ENCODE results near the gene C2CD2. TPM values are rescaled to one million over a fixed set of nuclear protein-coding genes. Genes with fewer than 3 reads are reported as not detected.

The C2CD2 gene
- total RNA-seq, 3 donors from 2014 or later = 9.4 to 29.1 (median 17.8) TPM

DNA sequence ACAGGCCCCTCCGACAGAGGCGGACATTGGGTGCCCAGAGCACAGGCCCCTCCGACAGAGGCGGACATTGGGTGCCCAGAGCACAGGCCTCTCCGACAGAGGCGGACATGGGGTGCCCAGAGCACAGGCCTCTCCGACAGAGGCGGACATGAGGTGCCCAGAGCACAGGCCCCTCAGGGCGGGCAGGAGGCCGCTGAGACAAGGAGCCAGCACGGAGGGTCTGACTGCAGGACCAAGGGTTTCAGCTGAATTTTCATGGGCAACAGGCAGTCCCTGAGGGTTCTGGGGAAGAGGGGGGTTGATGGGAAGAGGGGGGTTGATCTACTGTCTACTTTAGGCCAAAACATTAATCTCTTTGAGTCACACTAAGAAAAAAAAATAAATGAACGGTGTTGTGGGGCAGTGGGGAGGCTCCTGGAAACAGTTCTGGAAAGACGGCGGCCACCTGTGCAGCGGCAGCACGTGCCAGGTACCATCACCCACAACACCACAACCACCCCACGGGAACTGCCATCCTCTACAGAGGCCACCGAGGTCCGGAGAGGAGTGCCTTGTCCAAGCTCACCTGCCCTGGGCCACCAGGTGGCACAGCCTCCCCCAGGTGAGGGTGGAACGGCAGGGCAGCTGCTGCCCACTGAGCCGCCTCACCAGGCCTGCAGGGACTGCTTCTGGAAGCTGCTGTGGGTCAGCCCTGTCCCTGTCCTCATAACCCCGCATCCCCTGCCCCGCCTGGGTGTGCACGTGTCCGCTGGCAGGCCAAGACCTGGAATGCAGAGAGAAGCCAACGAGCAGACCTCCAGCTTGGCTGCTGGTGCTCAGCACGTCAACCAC, 95.1 kb downstream of the C2CD2 start:
- no peaks in the 10 kb centered on the region for H3K36me3 ChIP-seq (ENCODE audit: low read depth)
- no peak for ATAC-seq
- H3K4me3 ChIP-seq = no peak overlapping the region
- DNase-seq = no peak
- no peaks in the 10 kb centered on the region for H3K4me1 ChIP-seq (ENCODE audit: low read depth)
- intact Hi-C loops (cut with DNase I, micrococcal nuclease) = no loop called here
- H3K9me3 ChIP-seq = no peaks in the 10 kb centered on the region
- TF ChIP-seq, protein P1, sequence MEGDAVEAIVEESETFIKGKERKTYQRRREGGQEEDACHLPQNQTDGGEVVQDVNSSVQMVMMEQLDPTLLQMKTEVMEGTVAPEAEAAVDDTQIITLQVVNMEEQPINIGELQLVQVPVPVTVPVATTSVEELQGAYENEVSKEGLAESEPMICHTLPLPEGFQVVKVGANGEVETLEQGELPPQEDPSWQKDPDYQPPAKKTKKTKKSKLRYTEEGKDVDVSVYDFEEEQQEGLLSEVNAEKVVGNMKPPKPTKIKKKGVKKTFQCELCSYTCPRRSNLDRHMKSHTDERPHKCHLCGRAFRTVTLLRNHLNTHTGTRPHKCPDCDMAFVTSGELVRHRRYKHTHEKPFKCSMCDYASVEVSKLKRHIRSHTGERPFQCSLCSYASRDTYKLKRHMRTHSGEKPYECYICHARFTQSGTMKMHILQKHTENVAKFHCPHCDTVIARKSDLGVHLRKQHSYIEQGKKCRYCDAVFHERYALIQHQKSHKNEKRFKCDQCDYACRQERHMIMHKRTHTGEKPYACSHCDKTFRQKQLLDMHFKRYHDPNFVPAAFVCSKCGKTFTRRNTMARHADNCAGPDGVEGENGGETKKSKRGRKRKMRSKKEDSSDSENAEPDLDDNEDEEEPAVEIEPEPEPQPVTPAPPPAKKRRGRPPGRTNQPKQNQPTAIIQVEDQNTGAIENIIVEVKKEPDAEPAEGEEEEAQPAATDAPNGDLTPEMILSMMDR (IDR thresholded peaks at IDR 0.05) = no peak

DNA sequence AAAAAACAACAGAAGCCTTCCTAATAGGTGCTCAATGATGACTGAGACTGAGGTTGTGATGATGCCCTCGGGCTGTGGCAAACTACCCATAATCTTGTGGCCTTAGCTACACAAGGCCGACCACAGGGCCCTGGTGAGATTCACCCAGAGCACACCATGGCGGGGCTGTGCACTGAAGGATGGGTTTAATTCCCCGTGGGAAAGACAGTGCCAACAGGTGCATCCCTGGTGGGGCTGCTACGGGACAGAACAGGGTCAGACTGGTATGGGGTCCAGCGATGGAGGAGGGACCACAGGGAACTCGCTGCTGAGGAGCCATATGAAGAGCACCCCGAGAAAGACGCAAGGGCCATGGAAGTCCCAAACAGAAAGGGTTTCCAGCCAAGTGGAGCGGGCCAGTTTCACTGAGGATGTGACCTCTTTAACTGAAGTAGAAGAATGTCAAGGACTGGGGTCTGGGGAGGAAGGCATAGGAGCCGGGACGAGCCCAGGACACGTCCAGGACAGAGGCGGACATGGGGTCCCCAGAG, 96.0 kb downstream of the C2CD2 start:
- intact Hi-C loops (cut with DNase I, micrococcal nuclease) = no loop called here
- no peaks in the 10 kb centered on the region for H3K9me3 ChIP-seq
- DNase-seq = no peak
- TF ChIP-seq, protein P1 (IDR thresholded peaks at IDR 0.05) = no peak
- H3K36me3 ChIP-seq (ENCODE audit: low read depth) = no peaks in the 10 kb centered on the region
- no peak for ATAC-seq
- no peaks in the 10 kb centered on the region for H3K4me1 ChIP-seq (ENCODE audit: low read depth)
- no peak overlapping the region for H3K4me3 ChIP-seq

DNA sequence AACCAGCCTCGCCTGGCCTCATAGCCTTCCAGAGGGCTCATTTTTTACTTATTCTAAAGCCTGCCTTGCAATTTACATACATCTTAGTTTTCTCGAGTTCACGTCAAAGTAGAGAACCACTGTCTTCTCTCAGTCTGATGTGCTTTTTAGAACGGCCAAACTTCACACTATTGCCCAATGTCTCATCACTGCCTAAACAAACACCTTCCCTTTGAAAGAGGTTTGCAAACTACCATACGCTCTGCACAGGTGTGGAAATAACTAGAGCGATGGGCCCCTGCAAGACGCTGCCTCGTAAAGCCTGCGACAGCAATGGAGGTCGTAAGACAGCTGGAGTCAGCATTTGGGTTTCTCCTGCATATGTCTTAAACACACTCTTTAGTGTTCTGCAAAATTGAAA, 97.2 kb downstream of the C2CD2 start:
- Histone ChIP-seq H3K4me3 (no peak overlapping the region), H3K36me3 (ENCODE audit: low read depth) (no peaks in the 10 kb centered on the region), H3K4me1 (ENCODE audit: low read depth) (no peaks in the 10 kb centered on the region), H3K9me3 (no peaks in the 10 kb centered on the region)
- intact Hi-C loops (cut with DNase I, micrococcal nuclease) = no loop called here
- DNase-seq (no peak), ATAC-seq (no peak)
- TF ChIP-seq, protein P1 (IDR thresholded peaks at IDR 0.05) = no peak

DNA sequence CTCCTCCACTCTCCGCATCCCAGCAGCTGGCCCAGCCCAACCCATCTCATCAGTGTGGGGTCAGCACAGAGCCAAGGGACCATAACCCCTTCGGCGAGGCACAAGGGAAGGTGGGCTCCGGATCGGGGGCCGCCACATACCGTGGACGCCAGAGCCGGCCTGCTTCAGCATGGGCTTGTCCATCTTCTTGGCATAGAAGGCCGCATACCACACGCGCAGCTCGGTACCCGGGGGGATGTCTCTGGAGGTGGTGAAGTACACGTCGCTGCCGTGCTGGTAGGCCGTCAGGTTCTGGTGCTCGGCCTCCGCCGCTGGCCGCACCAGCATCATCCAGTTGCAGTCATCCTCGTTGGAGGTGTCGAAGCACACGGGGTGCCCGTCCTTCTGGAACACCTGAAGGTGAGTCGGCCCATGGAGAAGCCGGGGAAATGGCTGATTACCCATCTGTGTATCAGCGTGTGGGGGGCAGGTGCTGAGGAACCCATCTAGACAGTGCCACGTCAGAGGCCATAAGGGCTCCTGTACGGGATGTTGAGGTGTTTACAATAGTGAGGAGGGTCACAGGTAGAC, 99.3 kb downstream of the C2CD2 start:
- DNase-seq (no peak), ATAC-seq (no peak)
- intact Hi-C loops (cut with DNase I, micrococcal nuclease) = no loop called here
- Histone ChIP-seq H3K9me3 (no peaks in the 10 kb centered on the region), H3K4me3 (no peak overlapping the region), H3K4me1 (ENCODE audit: low read depth) (no peaks in the 10 kb centered on the region), H3K36me3 (ENCODE audit: low read depth) (no peaks in the 10 kb centered on the region)
- TF ChIP-seq, protein P1 (IDR thresholded peaks at IDR 0.05) = no peak

DNA sequence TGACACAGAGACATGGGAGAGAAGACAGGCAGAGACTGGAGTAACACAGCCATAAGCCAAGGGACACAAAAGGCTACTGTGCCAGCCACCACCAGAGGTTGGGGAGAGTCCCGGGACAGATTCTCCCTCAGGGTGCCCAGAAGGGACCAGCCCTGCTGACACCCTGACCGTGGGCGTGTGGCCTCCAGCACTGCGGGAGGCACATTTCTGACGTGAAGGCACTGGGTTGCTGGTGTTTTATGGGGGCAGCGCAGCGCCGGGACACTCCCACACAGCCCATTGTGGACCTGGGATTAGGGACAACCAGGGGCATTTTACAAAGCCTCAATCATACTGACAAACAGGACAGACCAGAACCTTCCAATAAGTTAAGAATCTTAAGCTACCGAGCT, 100.9 kb downstream of the C2CD2 start:
- TF ChIP-seq, protein P1 (IDR thresholded peaks at IDR 0.05) = no peak
- DNase-seq (no peak), ATAC-seq (no peak)
- no peaks in the 10 kb centered on the region for H3K36me3 ChIP-seq (ENCODE audit: low read depth)
- no peak overlapping the region for H3K4me3 ChIP-seq
- no peaks in the 10 kb centered on the region for H3K4me1 ChIP-seq (ENCODE audit: low read depth)
- intact Hi-C loops (cut with DNase I, micrococcal nuclease) = no loop called here
- no peaks in the 10 kb centered on the region for H3K9me3 ChIP-seq

Data from mucosa of descending colon (tissue), 3 donors.